ENCODE data around the gene HFE. TPM values are rescaled to one million over a fixed set of nuclear protein-coding genes. Genes with fewer than 3 reads are reported as not detected.

The HFE gene
- total RNA-seq, 4 donors from 2014 or later: 2.1 to 4.2 (median 3.6) TPM

- Histone ChIP-seq H3K9me3 (no peaks in the 10 kb centered on the region), H3K27me3 (no peaks in the 10 kb centered on the region), H3K36me3 (no peaks in the 10 kb centered on the region), H3K4me1 (no peaks in the 10 kb centered on the region), H3K4me3 (no peak overlapping the region), H3K27ac (no peak overlapping the region)
- DNase-seq (ENCODE audit: low spot score in 2 of 2): no peak
- WGBS: 1% methylated on average over 5 of the region's 5 CpGs
- TF ChIP-seq EP300 (IDR thresholded peaks at IDR 0.05) (no peak), CTCF (IDR thresholded peaks at IDR 0.05) (peak; percentile 63 to 69)
Measured at GRCh38 chr6:26097268-26097875, 10.1 kb downstream of the HFE start.

GRCh38 chr6:26103141-26103769 is 16.0 kb downstream of the HFE start:
- Histone ChIP-seq H3K27me3 (no peaks in the 10 kb centered on the region), H3K27ac (peak overlapping the region; percentile 90), H3K4me1 (peaks cover 11% of the 10 kb centered on the region), H3K4me3 (peak overlapping the region; percentile 56), H3K36me3 (no peaks in the 10 kb centered on the region), H3K9me3 (no peaks in the 10 kb centered on the region)
- no peak for DNase-seq (ENCODE audit: low spot score in 2 of 2)
- TF ChIP-seq CTCF (IDR thresholded peaks at IDR 0.05) (no peak), EP300 (IDR thresholded peaks at IDR 0.05) (no peak), POLR2AphosphoS5 (IDR thresholded peaks at IDR 0.05) (no peak), POLR2A (IDR thresholded peaks at IDR 0.05) (no peak)
- 16% methylated on average over 9 of the region's 9 CpGs for WGBS

- Histone ChIP-seq H3K27ac (peak overlapping the region; percentile 90), H3K4me1 (peaks cover 11% of the 10 kb centered on the region), H3K4me3 (peak overlapping the region; percentile 56), H3K27me3 (no peaks in the 10 kb centered on the region), H3K36me3 (no peaks in the 10 kb centered on the region), H3K9me3 (no peaks in the 10 kb centered on the region)
- TF ChIP-seq EP300 (IDR thresholded peaks at IDR 0.05): no peak
- peak; percentile 40 to 47 for TF ChIP-seq CTCF (IDR thresholded peaks at IDR 0.05)
- peak; percentile 93 to 100 (median 99) for TF ChIP-seq POLR2AphosphoS5 (IDR thresholded peaks at IDR 0.05)
- TF ChIP-seq POLR2A (IDR thresholded peaks at IDR 0.05): peak; percentile 92 to 95
- WGBS: under 1% methylated on average over 39 of the region's 39 CpGs
- DNase-seq (ENCODE audit: low spot score in 2 of 2): peak; percentile 94
Measured at GRCh38 chr6:26103770-26104456, 16.7 kb downstream of the HFE start.

- no peaks in the 10 kb centered on the region for H3K9me3 ChIP-seq
- H3K27me3 ChIP-seq: no peaks in the 10 kb centered on the region
- H3K36me3 ChIP-seq: no peaks in the 10 kb centered on the region
- peaks cover 11% of the 10 kb centered on the region for H3K4me1 ChIP-seq
- WGBS: 56% methylated on average over 22 of the region's 22 CpGs
- no peak for DNase-seq (ENCODE audit: low spot score in 2 of 2)
- TF ChIP-seq EP300 (IDR thresholded peaks at IDR 0.05): no peak
- TF ChIP-seq CTCF (IDR thresholded peaks at IDR 0.05): no peak
- no peak for TF ChIP-seq POLR2AphosphoS5 (IDR thresholded peaks at IDR 0.05)
- TF ChIP-seq POLR2A (IDR thresholded peaks at IDR 0.05): no peak
- H3K27ac ChIP-seq: peak overlapping the region; percentile 90
- H3K4me3 ChIP-seq: peak overlapping the region; percentile 56
Measured at GRCh38 chr6:26104457-26105108, 17.4 kb downstream of the HFE start.

Measured in suprapubic skin (tissue), 4 donors.